Activated CD4-positive, alpha-beta T cell treated with anti-CD3 and anti-CD28 coated beads for 4 hours (primary cell): ENCODE data around the gene C1RL.

Source experiments
- DNase-seq, 2 donors: peaks; one replicate each; pipeline ENCODE4 v3.0.0-alpha.2; 2020

The C1RL gene

DNA sequence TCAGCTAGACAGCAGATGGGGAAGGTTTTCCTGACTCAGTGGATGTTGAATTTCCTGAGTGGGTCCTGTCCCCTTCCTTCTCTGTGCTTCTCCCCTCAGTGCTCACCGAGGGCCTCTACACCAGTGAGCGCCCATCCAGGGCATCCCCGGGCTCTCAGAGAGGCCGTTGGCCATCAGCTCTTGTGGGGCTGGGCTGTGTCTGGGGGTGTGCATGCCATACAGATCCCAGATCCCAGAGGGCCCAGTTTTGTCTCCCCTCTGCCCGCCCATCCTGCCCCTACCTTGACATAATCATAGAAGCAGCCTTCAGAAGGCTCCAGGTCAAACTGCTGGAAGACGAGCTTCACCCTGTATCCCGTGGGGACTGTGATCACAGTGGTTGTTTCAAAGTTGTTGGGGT is 17.8 kb downstream of the C1RL start:
- no peak for DNase-seq

- DNase-seq: no peak
Observed at GRCh38 chr12:7090222-7090998, 18.6 kb downstream of the C1RL start.

GRCh38 chr12:7089196-7089871 is 19.7 kb downstream of the C1RL start:
- no peak for DNase-seq

- no peak for DNase-seq
Observed at GRCh38 chr12:7083125-7083524, 25.9 kb downstream of the C1RL start.

DNA sequence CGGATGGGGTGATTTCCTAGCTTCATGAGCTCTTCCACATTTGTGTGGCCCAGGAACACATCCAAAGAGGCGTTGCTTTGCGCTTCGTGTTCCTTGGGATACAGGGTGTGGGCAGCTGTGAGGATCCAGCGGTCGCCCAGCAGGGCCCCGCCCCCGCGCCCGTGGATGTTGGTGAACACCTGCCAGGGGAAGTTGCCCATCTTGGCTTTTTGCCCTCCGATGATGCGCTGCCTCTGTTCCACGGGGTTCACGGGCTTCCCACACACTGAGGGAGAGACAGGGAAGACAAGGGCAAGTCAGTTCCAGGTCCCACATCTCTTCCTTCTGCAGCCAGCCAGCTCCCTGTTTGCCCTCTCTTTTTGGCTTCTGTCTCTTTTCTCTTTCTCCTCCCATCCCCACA is 28.0 kb downstream of the C1RL start:
- no peak for DNase-seq

DNA sequence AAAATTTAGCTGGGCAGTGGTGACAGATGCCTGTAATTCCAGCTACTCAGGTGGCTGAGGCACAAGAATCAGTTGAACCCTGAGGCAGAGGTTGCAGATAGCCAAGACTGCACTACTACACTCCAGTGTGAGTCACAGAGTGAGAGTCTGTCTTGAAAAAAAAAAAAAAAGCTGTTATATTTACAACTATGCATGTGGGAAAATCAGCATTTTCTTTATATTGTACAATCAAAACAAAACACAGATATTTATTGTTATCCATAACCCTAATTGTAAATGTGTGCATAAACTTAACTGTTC is 29.2 kb downstream of the C1RL start:
- no peak for DNase-seq

DNA sequence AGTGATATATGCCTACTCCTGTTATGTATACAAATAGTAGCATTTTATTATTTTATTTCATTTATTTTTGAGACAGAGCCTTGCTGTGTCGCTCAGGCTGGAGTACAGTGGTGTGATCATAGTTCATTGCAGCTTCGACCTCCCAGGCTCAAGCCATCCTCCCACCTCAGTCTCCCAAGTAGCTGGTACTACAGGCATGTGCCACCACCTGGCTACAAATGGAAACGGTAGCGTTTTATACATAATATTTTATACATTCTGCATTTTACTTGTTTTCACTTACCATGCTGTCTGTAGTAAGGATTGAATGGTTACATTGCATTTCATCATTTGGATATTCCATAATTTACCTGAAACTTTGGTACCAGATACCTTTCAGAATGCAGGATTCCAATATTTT is 30.9 kb downstream of the C1RL start:
- no peak for DNase-seq

- no peak for DNase-seq
Observed at GRCh38 chr12:7076493-7076892, 32.5 kb downstream of the C1RL start.

- DNase-seq: no peak
Observed at GRCh38 chr12:7075939-7076338, 33.1 kb downstream of the C1RL start.

- no peak for DNase-seq
Observed at GRCh38 chr12:7075518-7075917, 33.5 kb downstream of the C1RL start.

- DNase-seq: no peak
Observed at GRCh38 chr12:7073946-7074345, 35.1 kb downstream of the C1RL start.

DNA sequence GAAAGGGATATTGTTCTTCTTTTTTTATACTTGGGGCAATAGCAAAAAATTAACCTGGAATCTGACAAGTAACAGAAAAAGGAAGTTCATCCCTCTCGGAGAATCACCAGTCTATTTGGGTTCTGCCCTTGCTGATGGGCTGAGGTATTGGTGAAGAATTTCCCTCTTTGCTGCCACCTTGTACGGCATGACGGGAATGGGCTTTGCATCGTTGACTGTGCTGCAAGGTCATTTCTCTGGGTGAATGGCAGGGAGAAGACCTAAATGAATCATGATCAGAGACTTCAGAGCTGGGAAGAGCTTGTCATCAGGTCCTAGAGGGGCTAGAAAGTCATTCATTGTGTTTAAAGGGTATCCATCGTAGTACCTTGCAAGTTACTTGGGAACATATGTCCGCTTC is 36.5 kb downstream of the C1RL start:
- DNase-seq: no peak

DNA sequence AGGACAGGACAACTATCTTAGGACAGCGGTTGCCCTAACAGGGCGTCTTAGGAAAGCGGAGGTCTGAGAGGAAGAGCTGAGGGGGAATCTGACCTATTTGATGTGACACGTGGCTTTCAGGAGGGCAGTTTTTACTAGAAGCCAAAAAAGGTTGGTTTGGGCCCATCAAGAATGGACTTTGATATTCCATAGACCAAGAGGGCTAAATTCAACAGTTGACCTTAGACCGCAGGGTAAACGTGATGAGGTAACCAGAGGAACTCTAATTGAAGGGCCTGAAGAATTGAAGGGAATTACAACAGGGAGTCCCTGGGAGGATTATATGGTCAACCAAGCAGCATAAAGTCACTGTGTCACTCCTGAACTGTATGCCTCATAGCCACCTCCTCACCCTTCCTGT is 37.0 kb downstream of the C1RL start:
- no peak for DNase-seq

- DNase-seq: no peak
Observed at GRCh38 chr12:7069386-7069785, 39.6 kb downstream of the C1RL start.

DNA sequence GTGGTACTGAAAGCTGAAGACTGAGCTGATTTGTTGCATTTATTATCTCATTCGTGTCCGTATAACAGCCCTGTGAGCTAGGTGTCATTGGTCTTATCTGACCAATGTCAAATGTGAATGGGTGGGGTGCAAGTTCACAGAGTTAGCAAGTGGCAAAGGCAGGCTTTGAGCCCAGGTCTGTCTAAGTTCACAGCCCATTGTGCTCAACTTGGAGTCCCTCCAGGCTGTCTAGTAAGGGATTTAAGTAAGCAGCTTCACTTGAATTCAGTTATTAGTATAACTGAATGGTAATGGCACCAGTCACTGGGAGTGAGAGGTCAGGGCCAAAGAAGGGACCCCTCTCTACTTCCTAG is 40.0 kb downstream of the C1RL start:
- DNase-seq: no peak

DNA sequence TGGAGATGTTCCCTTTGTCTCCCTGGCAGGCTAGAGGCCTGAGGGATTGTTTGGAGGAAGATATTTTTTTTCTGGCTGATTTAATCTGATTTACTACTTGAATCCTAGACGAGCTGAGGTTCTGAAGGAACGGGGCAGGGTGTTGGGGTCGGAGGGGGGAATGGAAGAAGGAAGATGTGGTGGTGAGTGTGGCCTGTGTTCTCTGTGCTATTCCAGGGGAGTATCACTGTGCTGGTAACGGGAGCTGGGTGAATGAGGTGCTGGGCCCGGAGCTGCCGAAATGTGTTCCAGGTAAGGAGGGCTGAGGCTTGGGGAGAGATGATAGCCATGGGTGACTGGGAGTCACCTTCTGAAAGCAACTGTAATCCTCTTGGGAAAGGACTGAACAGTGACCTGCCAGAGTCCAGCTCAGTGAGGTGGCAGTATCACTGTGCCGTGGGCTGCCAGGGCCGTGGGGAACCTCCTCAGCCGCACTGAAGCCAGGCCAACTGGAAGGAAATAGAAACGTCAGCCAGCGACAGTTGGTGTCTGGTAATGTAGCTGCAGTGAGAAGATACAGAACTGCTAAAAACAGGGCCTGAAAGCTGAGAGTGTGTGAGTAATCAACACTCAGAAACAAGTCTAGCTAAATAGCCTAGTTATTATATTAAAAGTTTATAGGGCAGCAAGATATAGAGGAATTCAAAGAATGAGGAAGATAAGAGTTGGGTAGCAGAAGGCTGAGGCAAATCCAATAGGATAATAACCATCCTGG is 40.6 kb downstream of the C1RL start:
- no peak for DNase-seq

- DNase-seq: no peak
Observed at GRCh38 chr12:7067096-7067495, 41.9 kb downstream of the C1RL start.

DNA sequence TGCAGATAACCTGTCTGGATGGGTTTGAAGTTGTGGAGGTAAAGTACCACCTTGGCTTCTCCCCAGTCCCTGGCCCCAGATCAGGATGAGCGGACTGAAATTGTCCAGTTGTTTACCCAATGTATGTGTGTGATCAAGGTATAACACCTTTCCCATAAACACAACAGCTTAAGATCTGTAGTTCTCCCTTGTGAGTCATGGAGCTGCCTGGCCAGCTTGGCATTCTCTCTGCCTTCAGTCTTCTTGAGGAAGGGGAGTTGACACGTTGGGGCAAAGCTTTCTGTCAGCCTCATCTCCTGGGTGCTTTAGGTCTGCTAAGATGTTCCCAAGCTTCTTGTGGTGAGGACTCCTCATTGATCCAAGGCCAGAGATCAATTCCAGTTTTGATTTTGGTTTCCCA is 42.4 kb downstream of the C1RL start:
- DNase-seq: no peak

DNA sequence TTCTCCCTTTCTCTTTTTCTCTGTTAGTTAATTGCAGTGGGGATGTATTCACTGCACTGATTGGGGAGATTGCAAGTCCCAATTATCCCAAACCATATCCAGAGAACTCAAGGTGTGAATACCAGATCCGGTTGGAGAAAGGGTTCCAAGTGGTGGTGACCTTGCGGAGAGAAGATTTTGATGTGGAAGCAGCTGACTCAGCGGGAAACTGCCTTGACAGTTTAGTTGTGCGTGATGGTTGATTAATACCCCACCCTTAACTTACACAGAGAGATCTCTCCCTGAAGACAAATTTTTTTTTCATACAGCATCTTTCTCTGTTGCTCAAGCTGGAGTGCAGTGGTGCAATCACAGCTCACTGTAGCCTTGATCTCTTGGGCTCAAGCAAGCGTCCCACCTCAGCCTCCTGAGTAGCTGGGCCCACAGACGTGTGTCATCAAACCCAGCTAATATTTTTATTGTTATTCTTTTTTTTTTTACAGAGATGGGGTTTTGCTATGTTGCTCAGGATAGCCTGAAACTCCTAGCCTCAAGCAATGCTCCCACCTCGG is 43.9 kb downstream of the C1RL start:
- no peak for DNase-seq

- no peak for DNase-seq
Observed at GRCh38 chr12:7064516-7064915, 44.5 kb downstream of the C1RL start.

- no peak for DNase-seq
Observed at GRCh38 chr12:7061596-7061995, 47.4 kb downstream of the C1RL start.

- DNase-seq: no peak
Observed at GRCh38 chr12:7061138-7061537, 47.9 kb downstream of the C1RL start.

GRCh38 chr12:7060353-7060954 is 48.6 kb downstream of the C1RL start, which contains the start of gene C1S:
TSS of gene C1S (plus strand) at chr12:7060718. CDS start at chr12:7061913, 1,195 bp downstream.
- DNase-seq: no peak
